Panc1 (cell line): ENCODE measurements around the gene KAT8.

ENCODE experiments used
- CTCF ChIP-seq: fragments of 450-650 bp; IDR thresholded peaks from 2 replicates; pipeline ENCODE4 v1.5.1; 2017; ENCODE audit warnings: mild to moderate bottlenecking
- REST ChIP-seq, 2 experiments: IDR thresholded peaks; 2 replicates each; pipeline ENCODE4 v1.6.1; 2011 to 2012; ENCODE audit warnings: low read depth in 2 of 2, control low read depth in 1 of 2, low read length in 1 of 2, mild to moderate bottlenecking in 1 of 2, moderate library complexity in 1 of 2; ENCODE audit not compliant: insufficient read depth in 1 of 2

- TF ChIP-seq REST (IDR thresholded peaks at IDR 0.05; ENCODE audit: insufficient read depth in 1 of 2, low read depth in 2 of 2, low read length in 1 of 2) = no peak
- no peak for TF ChIP-seq CTCF
Observed at GRCh38 chr16:31167315-31167714, 49.9 kb downstream of the KAT8 start.
